H1 (cell line): Measurements from ENCODE around the gene PLCL1. TPM values are rescaled to one million over a fixed set of nuclear protein-coding genes. Genes with fewer than 3 reads are reported as not detected.

Source experiments
- CTCF ChIA-PET: fragments of 300-600 bp; sonication (Branson Sonifier 250); formaldehyde crosslinking; loops from one replicate; lab custom pipeline; 2021; ENCODE audit not compliant: partially characterized antibody; lab: Charles Lee
- POLR2A ChIA-PET: fragments of 300-600 bp; sonication (Branson Sonifier 250); formaldehyde crosslinking; loops from one replicate; lab custom pipeline; 2021; ENCODE audit warnings: inconsistent platforms; ENCODE audit not compliant: partially characterized antibody; lab: Charles Lee
- DNase-seq, 2 experiments: peaks; one replicate each; pipeline versions ENCODE4 v3.0.0 to v3.0.0-alpha.2; 2010 to 2022; ENCODE audit warnings: low spot score in 2 of 2, low read depth in 1 of 2, mixed read lengths in 1 of 2
- FAIRE-seq: peaks from 2 replicates; lab custom pipeline; 2011; peaks lifted over from hg19 to GRCh38; lab: Jason Lieb, UNC
- H2AFZ ChIP-seq: 2 replicates; pipeline ENCODE4 v1.8.1; 2012; ENCODE audit warnings: low read length, inconsistent platforms
- H2AK5ac ChIP-seq: 2 replicates; pipeline ENCODE4 v1.6.1; 2013; ENCODE audit warnings: low read depth, low read length
- H2BK120ac ChIP-seq: replicated peaks from 2 replicates; pipeline ENCODE3; 2013; ENCODE audit warnings: low read depth, low read length, inconsistent platforms
- H2BK12ac ChIP-seq: 2 replicates; pipeline ENCODE4 v1.6.1; 2013; ENCODE audit warnings: low read depth, low read length
- H2BK15ac ChIP-seq: 2 replicates; pipeline ENCODE4 v1.6.1; 2013; ENCODE audit warnings: low read length
- H2BK20ac ChIP-seq: 2 replicates; pipeline ENCODE4 v1.6.1; 2013; ENCODE audit warnings: low read length
- H2BK5ac ChIP-seq: 2 replicates; pipeline ENCODE4 v1.6.1; 2013; ENCODE audit warnings: low read depth, low read length
- H3K14ac ChIP-seq: 2 replicates; pipeline ENCODE4 v1.6.1; 2013; ENCODE audit warnings: inconsistent platforms; ENCODE audit not compliant: insufficient read length
- H3K18ac ChIP-seq: 2 replicates; pipeline ENCODE4 v1.6.1; 2013; ENCODE audit warnings: low read length; ENCODE audit errors: extremely low read depth
- H3K23ac ChIP-seq: 2 replicates; pipeline ENCODE4 v1.6.1; 2013; ENCODE audit warnings: inconsistent platforms; ENCODE audit not compliant: insufficient read length
- H3K23me2 ChIP-seq: 2 replicates; pipeline ENCODE4 v1.6.1; 2013; ENCODE audit warnings: low read depth, low read length
- H3K27ac ChIP-seq: 2 replicates; pipeline ENCODE4 v1.6.1; 2011; ENCODE audit warnings: low read depth, low read length, inconsistent platforms
- H3K27me3 ChIP-seq, 4 experiments: replicated peaks in 1 of 4; 1 replicate in 1 of 4; 2 replicates in 3 of 4; pipeline versions ENCODE4 v1.6.1 to v1.8.1; 2011 to 2013; ENCODE audit warnings: low read length in 3 of 4, mild to moderate bottlenecking in 3 of 4, inconsistent platforms in 2 of 4, mixed read lengths in 2 of 4, moderate library complexity in 1 of 4; ENCODE audit not compliant: control insufficient read depth in 3 of 4, insufficient read depth in 3 of 4; ENCODE audit errors: extremely low read depth in 1 of 4
- H3K36me3 ChIP-seq, 4 experiments: 2 replicates each; pipeline versions ENCODE4 v1.6.1 to v1.8.1; 2011 to 2013; ENCODE audit warnings: mild to moderate bottlenecking in 4 of 4, low read length in 3 of 4, moderate library complexity in 2 of 4, control low read depth in 1 of 4, inconsistent platforms in 1 of 4; ENCODE audit not compliant: insufficient read depth in 4 of 4, control insufficient read depth in 2 of 4
- H3K4ac ChIP-seq: replicated peaks from 2 replicates; pipeline ENCODE3; 2013; ENCODE audit warnings: low read length, low read depth, mixed read lengths, inconsistent platforms; ENCODE audit not compliant: insufficient read length
- H3K4me1 ChIP-seq, 4 experiments: replicated peaks in 1 of 4; 1 replicate in 1 of 4; 2 replicates in 3 of 4; pipeline versions ENCODE4 v1.6.1 to v1.8.1; 2011 to 2013; ENCODE audit warnings: low read length in 3 of 4, inconsistent platforms in 2 of 4, mixed read lengths in 1 of 4; ENCODE audit not compliant: insufficient read depth in 4 of 4, control insufficient read depth in 3 of 4
- H3K4me2 ChIP-seq, 2 experiments: 2 replicates each; pipeline versions ENCODE4 v1.6.1 to v1.8.1; 2011 to 2013; ENCODE audit warnings: low read depth in 2 of 2, low read length in 2 of 2, control low read depth in 1 of 2, inconsistent platforms in 1 of 2, mild to moderate bottlenecking in 1 of 2; ENCODE audit not compliant: insufficient read depth in 1 of 2
- H3K4me3 ChIP-seq, 4 experiments: fragments of 200-600, 300-600 bp in 1 of 4; sonication (generic), shearing (Covaris generic), sonication (Bioruptor Twin) in 1 of 4; 2 replicates each; pipeline versions ENCODE4 v1.5.1 to v1.8.1; 2011 to 2016; ENCODE audit warnings: low read length in 4 of 4, low read depth in 3 of 4, control low read depth in 2 of 4, inconsistent platforms in 2 of 4, mild to moderate bottlenecking in 2 of 4, mixed read lengths in 1 of 4, moderate library complexity in 1 of 4; ENCODE audit not compliant: insufficient read depth in 2 of 4; ENCODE audit errors: extremely low read depth in 1 of 4
- H3K56ac ChIP-seq: replicated peaks from 2 replicates; pipeline ENCODE3; 2013; ENCODE audit warnings: low read depth, mild to moderate bottlenecking, mixed read lengths, low read length, inconsistent platforms; ENCODE audit not compliant: insufficient read length
- H3K79me1 ChIP-seq: 2 replicates; pipeline ENCODE4 v1.6.1; 2013; ENCODE audit warnings: low read depth, low read length, control low read depth
- H3K79me2 ChIP-seq, 2 experiments: 2 replicates each; pipeline versions ENCODE4 v1.6.1 to v1.8.1; 2012 to 2013; ENCODE audit warnings: low read length in 2 of 2, mild to moderate bottlenecking in 2 of 2, inconsistent platforms in 1 of 2; ENCODE audit not compliant: insufficient read depth in 2 of 2, control insufficient read depth in 1 of 2
- H3K9ac ChIP-seq, 4 experiments: replicated peaks in 1 of 4; 1 replicate in 1 of 4; 2 replicates in 3 of 4; pipeline versions ENCODE4 v1.6.1 to v1.8.1; 2011 to 2013; ENCODE audit warnings: low read depth in 3 of 4, low read length in 3 of 4, control low read depth in 2 of 4, mild to moderate bottlenecking in 2 of 4, moderate library complexity in 2 of 4, inconsistent platforms in 1 of 4; ENCODE audit errors: extremely low read depth in 1 of 4
- H3K9me3 ChIP-seq, 2 experiments: 2 replicates each; pipeline versions ENCODE4 v1.6.1 to v1.8.1; 2012 to 2013; ENCODE audit warnings: mild to moderate bottlenecking in 2 of 2, moderate library complexity in 2 of 2, control low read depth in 1 of 2, inconsistent platforms in 1 of 2, low read depth in 1 of 2, low read length in 1 of 2, mixed read lengths in 1 of 2; ENCODE audit not compliant: insufficient read depth in 2 of 2
- H4K20me1 ChIP-seq, 2 experiments: replicated peaks in 1 of 2; 2 replicates each; pipeline versions ENCODE3 to v1.8.1; 2011 to 2013; ENCODE audit warnings: inconsistent platforms in 2 of 2, low read length in 2 of 2, mild to moderate bottlenecking in 1 of 2; ENCODE audit not compliant: insufficient read depth in 2 of 2, control insufficient read depth in 1 of 2
- H4K5ac ChIP-seq: 2 replicates; pipeline ENCODE4 v1.6.1; 2013; ENCODE audit warnings: low read length, low read depth, mixed read lengths, inconsistent platforms; ENCODE audit not compliant: insufficient read length
- H4K8ac ChIP-seq: 2 replicates; pipeline ENCODE4 v1.8.0; 2013; ENCODE audit warnings: mild to moderate bottlenecking, moderate library complexity, low read length, inconsistent platforms; ENCODE audit not compliant: insufficient read depth; ENCODE audit errors: extremely low read depth
- H4K91ac ChIP-seq: replicated peaks from 2 replicates; pipeline ENCODE3; 2013; ENCODE audit warnings: low read length, mixed read lengths, inconsistent platforms; ENCODE audit not compliant: insufficient read length
- CTCF ChIP-seq, 3 experiments: IDR thresholded peaks; 1 replicate in 2 of 3; 2 replicates in 1 of 3; pipeline versions ENCODE4 v1.5.1 to v1.6.1; 2011; ENCODE audit warnings: low read length in 3 of 3, mild to moderate bottlenecking in 3 of 3, inconsistent platforms in 2 of 3, low read depth in 1 of 3, moderate library complexity in 1 of 3; ENCODE audit not compliant: insufficient read depth in 1 of 3; ENCODE audit errors: control extremely low read depth in 1 of 3
- KDM1A ChIP-seq: fragments of 200-600, 300-600 bp; sonication (generic); IDR thresholded peaks from 2 replicates; pipeline ENCODE4 v1.7.1; 2016; ENCODE audit warnings: mild to moderate bottlenecking, low read length, borderline replicate concordance
- SP4 ChIP-seq: IDR thresholded peaks from 2 replicates; pipeline ENCODE4 v1.6.1; 2012; ENCODE audit warnings: low read length, inconsistent platforms
- SRF ChIP-seq: IDR thresholded peaks from 2 replicates; pipeline ENCODE4 v1.6.1; 2011; ENCODE audit warnings: mild to moderate bottlenecking, low read depth, low read length, moderate library complexity
- WGBS, 2 experiments: shearing (Covaris generic) in 1 of 2; methylation state at CpG; one replicate each; pipeline versions ENCODE4 v1.1.6 to v1.1.7; 2013 to 2015; ENCODE audit warnings: low lambda C conversion rate in 2 of 2, mixed read lengths in 2 of 2, inconsistent platforms in 1 of 2, low coverage in 1 of 2, missing lambda C conversion rate in 1 of 2; ENCODE audit not compliant: insufficient replicate concordance in 2 of 2, insufficient coverage in 1 of 2, insufficient read length in 1 of 2; ENCODE audit errors: extremely low coverage in 1 of 2, missing lambda C conversion rate in 1 of 2; 5-methylcytosine and 5-hydroxymethylcytosine counted together
- polyA plus RNA-seq, 7 experiments: library from polyadenylated mRNA; depleted of rRNA in 3 of 7; stranded (reverse) in 5 of 7; unstranded in 2 of 7; fragments of >200 nt in 5 of 7; fragments of 200-250 nt in 2 of 7; gene quantifications; 1 replicate in 5 of 7; 2 replicates in 1 of 7; 4 replicates in 1 of 7; pipeline versions ENCODE4 v1.2.1 to v1.2.3, GENCODE V29; 2011 to 2013; ENCODE audit warnings: missing spikeins in 2 of 7, mixed read lengths in 2 of 7
- total RNA-seq: library from RNA; stranded (reverse); fragmentation: NEBNext Ultra II Directional; extraction: Animal tissue kit (Norgen Biotek cat#: 25700); gene quantifications from 2 replicates; pipeline ENCODE4 v1.2.1, GENCODE V29; 2021

The PLCL1 gene
- total and polyA plus RNA-seq, 2 of the 8 experiments (the other 6 are each of a cell fraction or from before 2014, with no cell fraction given): not detected

- CTCF ChIA-PET: interaction anchor here (1.1 to 3.3 kb wide), 4 partner anchors 8 to 254 kb away, joined by 4 to 10 read pairs (median 8); no protein-coding TSS in a partner anchor
- Histone ChIP-seq H2BK12ac (no peak overlapping the region), H4K8ac (peak overlapping the region; percentile 41), H3K23ac (no peak overlapping the region), H3K27ac (no peak overlapping the region), H3K79me2 (no peaks in the 10 kb centered on the region), H3K27me3 (no peaks in the 10 kb centered on the region), H3K9me3 (no peaks in the 10 kb centered on the region), H2AFZ (no peak overlapping the region), H3K14ac (no peak overlapping the region), H2BK5ac (no peak overlapping the region), H3K36me3 (no peaks in the 10 kb centered on the region), H4K20me1 (no peaks in the 10 kb centered on the region), H2BK120ac (no peak overlapping the region), H3K56ac (no peak overlapping the region), H4K5ac (no peak overlapping the region), H3K4me2 (peak overlapping the region in 1 of 2 experiments; percentile 17; a peak in 1 of 4 replicates), H2AK5ac (no peak overlapping the region), H3K79me1 (no peaks in the 10 kb centered on the region), H2BK20ac (no peak overlapping the region), H4K91ac (no peak overlapping the region), H3K4me3 (no peak overlapping the region), H3K23me2 (no peaks in the 10 kb centered on the region), H3K4ac (no peak overlapping the region), H3K18ac (no peak overlapping the region), H3K4me1 (peaks cover 3 to 5% (median 3%) of the 10 kb centered on the region in 4 experiments), H2BK15ac (no peak overlapping the region), H3K9ac (no peak overlapping the region)
- WGBS, 2 experiments: 63% methylated on average over 4 of the region's 4 CpGs; no CpG with 5 or more reads in 1 of the 2 experiments
- POLR2A ChIA-PET: no interaction called here
- FAIRE-seq (peak; percentile 80), DNase-seq (peak in 1 of 2 experiments; percentile 15)
- peak in 1 of 3 experiments; percentile 21; a peak in 1 of 4 replicates for TF ChIP-seq CTCF (IDR thresholded peaks at IDR 0.05; ENCODE audit: control extremely low read depth in 1 of 3, insufficient read depth in 1 of 3, low read depth in 1 of 3, low read length in 3 of 3)
- TF ChIP-seq KDM1A: no peak
- TF ChIP-seq SP4: no peak
- no peak for TF ChIP-seq SRF
- TF ChIP-seq, all 59 proteins: peak for 1
Measured at GRCh38 chr2:197873293-197873701, 68.9 kb downstream of the PLCL1 start.
